ENCODE measurements around the gene KLRD1. TPM values are rescaled to one million over a fixed set of nuclear protein-coding genes. Genes with fewer than 3 reads are reported as not detected.
"Not testable (repeated sequence)": the region's sequence is repeated elsewhere in the genome, so short reads cannot be mapped to it uniquely, and the experiment has no call there.

Gene KLRD1, protein sequence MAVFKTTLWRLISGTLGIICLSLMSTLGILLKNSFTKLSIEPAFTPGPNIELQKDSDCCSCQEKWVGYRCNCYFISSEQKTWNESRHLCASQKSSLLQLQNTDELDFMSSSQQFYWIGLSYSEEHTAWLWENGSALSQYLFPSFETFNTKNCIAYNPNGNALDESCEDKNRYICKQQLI
- total RNA-seq, result under 0.01 and 4.1 TPM in 2 replicates

DNA sequence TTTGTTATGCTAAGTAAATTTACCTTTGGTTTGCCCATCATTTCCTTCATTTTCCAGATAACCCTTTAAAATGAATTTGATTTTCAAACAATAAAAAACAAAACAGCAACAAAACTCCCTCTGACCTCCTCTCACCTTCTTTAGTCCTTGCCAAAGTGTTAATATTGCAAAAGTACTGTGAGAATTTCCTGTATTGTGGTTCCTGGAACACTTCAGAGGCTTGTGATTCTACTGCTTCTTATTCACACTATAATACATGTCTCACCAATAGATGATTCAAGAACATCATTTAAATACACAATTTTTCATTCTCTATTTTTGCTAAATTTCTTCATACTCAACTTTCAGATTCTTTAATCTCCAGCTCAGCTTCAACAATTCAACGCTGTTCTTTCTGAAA lies at the start of gene KLRD1:
TSS of gene KLRD1 (plus strand) at position 241 of the 400 bp plus-strand sequence. CDS start 208 bp downstream, outside the sequence.
- no peak for DNase-seq (ENCODE audit: low read depth)

- no peak for DNase-seq (ENCODE audit: low read depth)
Observed at GRCh38 chr12:10260927-10261326, 46.7 kb upstream of the KLRD1 start.

DNA sequence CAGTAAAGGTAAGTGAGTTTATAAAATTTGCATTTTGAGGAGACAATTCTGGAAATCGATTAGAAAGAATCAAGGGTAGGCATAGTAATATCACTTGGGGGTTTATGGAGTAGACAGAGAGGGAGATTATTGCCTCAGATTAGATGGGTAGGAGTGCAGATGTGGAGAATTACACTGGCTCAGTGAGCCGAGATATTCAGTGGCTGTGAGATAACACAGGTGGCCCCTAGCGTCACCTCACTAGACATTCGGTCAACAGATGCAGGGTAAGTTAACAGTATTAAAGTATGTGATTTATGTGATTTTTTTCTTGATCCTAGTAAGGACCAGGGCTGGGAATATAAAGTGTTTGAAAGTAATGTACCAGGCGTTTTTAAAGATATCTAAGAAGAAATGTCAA lies 39.6 kb upstream of the KLRD1 start:
- no peak for DNase-seq (ENCODE audit: low read depth)

DNA sequence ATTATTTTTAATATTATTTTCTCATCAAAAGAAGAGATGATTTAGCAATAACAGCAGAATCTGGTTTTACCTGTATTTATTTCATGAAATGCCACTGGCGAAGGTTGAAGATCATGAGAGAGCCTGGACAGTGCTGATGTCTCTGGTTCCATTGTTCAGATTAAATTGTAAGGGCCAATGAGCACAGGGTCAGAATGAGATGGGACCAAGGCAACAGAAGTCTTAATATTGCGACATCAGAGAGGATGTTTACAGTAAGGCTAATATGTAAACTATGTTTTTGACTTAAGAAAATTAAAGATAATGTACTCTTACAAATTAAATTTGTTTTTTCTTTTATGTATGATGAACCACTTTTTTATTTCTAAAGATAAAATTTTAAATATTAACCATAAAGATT lies 35.2 kb upstream of the KLRD1 start:
- DNase-seq (ENCODE audit: low read depth), result peak; percentile 10

DNA sequence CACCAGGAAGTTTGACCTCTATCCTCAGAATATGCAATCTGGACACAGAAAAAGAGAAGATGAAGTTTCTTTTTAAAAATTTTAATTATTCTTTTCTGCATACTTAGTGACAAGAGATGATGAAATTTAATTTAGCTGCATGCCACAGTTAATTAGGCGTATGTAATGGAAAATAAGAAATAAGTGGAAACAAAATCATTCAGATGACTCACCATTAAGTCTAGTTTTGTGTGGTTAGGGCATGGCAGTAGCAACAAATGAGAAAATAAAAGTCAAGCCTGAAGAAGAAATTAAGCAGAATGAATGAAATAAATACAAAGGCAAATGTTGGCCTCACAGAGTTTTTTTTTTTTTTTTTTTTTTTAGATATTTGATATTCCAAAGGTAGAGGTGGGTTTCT lies 30.9 kb upstream of the KLRD1 start:
- peak; percentile 59 for DNase-seq (ENCODE audit: low read depth)

GRCh38 chr12:10278104-10278503 lies 29.6 kb upstream of the KLRD1 start:
- no peak for DNase-seq (ENCODE audit: low read depth)

DNA sequence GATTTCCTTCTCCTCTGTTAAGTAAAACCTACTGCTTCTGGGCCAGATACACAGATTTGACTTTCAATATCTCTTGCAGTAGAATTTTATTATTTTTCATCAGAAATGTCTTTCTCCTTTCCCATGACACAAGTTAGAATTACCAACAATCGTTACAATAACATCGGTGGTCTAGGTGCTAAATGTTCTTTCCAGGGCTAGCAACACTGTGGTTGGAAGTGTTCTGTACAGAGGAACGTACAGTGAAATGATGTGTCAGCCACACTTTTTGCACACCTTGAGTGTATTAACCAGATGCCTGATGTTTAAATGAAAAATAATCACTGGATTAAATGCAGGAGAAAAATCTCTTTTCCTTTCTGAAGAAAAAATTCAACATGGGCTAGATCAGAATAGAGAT lies 27.7 kb upstream of the KLRD1 start:
- DNase-seq (ENCODE audit: low read depth), result no peak

GRCh38 chr12:10283027-10283426 lies 24.6 kb upstream of the KLRD1 start:
- no peak for DNase-seq (ENCODE audit: low read depth)

DNA sequence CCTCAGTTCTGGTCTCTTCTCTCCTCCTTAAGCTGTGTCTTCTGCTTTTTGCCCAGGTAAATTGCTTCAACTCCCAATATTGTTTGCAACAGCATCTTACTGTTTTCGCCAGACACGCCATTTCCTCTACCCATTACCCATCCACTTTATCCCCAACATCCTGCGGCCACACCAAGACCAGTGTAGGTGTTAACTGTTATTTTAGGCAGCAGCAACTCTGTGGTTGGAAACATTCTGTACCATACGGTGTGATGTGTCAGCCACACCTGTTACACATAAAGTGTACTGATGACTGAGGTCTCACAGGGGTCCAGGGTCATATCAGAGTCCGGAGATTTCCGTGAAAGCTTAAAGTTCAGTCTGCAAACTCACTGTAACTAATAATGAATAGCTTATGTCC lies 21.8 kb upstream of the KLRD1 start:
- DNase-seq (ENCODE audit: low read depth), result no peak

DNA sequence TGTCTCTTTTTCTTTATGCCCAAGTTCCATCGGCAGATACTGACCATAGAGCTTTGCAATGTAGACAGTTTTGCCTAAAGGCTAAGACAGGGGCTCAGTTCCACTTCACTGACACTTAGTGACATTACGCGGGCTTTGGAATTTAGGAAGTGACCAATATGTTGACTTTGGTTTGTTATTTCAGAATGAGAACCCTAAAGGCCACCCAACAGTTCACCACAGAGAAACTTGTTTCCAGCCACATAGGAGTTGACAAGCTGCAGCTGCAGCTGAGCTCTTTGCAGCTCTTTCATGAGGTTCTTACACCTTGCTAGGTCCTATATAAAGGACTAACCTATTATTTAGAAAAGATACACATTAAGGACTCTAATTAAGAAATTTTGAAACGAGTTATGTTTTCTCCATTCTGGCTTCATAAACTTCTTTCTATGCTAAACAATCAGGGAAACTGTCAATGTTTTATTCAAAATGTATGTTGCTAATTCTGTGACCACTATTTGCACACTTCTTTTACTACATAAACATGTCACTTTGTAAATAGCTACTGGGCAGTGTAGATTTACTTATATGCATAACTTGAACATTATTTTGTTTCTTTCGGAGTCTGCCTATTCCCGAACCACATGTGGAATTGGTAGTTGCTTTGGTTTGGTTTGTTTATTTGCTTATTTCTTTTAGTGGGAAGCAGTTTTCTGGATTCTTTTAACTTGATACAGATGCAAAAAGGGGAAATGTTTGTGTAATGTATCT lies 18.5 kb upstream of the KLRD1 start:
- DNase-seq (ENCODE audit: low read depth), result no peak

DNA sequence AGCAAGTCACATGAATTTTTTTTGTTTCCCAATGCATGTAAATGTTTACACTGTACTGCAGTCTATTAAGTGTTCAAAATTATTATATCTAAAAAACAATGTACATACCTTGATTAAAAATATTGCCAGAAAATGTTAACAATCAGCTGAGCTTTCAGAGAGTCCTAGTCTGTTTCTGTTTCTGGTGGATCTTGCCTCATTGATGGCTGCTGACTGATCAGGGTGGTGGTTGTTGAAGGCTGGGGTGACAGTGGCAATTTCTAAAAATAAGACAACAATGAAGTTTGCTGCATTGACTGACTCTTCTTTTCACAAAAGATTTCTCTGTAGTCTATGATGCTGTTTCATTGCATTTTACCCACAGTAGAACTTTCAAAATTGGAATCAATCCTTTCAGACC lies 16.6 kb upstream of the KLRD1 start:
- no peak for DNase-seq (ENCODE audit: low read depth)

GRCh38 chr12:10293151-10293550 lies 14.5 kb upstream of the KLRD1 start:
- DNase-seq (ENCODE audit: low read depth), result no peak

DNA sequence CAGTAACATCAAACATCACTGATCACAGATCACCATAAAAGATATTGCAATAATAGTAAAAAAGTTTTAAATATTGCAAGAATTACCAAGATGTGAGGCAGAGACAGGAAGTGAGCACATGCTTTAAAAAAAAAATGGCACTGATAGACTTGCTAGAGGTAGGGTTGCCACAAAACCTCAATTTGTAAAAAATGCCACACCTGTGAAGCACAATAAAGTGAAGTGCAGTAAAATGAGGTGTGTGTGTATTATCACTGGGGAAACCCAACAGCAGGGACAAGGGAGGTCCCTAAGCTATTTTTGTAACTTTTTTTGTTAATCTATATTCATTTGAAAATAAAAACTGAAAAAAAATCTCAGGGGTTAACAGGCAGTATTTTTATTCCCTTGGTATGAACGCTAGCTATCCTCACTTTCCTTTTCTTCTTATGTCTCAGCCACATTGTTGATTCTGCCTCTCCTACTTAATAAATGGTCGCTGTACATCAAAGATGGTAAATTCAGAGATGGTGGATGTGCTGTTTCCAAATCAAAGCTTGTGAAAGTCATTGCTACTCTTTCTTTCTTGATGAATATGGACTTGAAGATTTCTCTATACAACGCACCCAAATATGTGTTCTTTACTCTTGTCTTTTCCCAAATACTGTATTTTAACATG lies 14.0 kb upstream of the KLRD1 start:
- no peak for DNase-seq (ENCODE audit: low read depth)

DNA sequence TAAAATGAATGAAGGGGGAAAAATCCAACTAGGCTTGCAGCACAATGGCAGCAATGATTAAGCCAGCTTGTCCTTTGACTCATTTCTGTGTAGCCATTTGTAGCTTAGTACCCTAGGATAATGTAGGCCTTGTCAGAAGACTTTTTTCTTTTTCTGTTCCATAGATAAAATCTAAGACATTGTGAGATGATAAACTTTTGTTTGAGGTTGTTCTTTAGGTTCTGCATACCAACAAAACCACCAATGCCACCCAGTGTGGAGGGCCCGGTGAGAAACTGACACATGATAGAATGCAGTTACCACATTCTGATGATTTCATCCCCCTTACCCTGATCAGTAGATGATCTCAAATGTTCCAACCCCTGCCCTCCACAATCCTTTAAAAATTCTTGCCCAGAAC lies 6.6 kb upstream of the KLRD1 start:
- peak; percentile 23 for DNase-seq (ENCODE audit: low read depth)

- DNase-seq (ENCODE audit: low read depth), result peak; percentile 41
Observed at GRCh38 chr12:10304161-10304574, 3.5 kb upstream of the KLRD1 start.

DNA sequence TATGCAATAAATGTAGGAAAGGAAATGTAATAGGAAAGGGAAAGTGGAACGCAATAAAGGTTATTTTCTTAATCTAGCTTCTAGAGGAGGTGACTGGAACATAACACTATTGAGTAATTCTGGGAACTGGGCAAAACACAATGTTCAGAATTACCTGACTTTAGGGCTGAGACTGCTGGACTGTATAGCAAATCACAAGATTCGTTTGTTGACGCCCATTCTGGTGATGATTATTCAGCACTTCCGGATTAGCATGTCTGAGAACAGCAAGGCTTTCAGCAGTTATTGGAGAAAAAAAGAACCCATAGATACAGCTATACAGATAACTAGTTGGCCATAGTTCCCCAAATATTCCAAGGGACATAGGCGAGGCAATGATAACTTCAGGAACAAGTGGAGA lies 2.3 kb upstream of the KLRD1 start:
- no peak for DNase-seq (ENCODE audit: low read depth)

DNA sequence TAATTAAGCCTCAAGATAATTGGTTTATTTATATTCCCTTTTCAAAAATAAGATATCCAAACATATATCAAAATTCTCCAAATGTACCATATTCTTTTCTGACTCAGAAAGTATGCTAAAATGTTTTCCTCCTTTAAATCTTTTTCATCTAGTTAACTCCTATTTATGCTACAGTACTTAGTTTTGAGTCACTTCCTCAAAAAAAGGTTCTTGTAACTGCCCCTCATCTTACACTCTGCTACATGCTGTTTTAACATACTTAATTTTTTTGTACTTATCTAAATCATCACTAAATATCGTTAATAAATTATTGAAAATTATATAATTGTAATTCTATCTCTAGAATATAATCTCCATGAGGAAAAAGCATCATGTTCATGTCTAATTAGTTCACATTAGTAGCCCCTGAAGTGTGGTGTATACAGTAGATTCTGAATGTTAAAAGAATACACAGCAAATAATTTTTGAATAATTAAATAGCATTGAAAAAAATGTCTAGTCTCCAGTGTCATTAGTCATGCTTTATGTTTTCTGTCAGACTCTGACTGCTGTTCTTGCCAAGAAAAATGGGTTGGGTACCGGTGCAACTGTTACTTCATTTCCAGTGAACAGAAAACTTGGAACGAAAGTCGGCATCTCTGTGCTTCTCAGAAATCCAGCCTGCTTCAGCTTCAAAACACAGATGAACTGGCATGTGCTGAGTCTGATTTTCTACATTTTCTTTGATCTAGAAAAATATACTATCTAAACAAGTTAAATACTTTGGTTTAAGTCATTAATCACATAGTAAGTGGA lies 3.5 kb downstream of the KLRD1 start:
- DNase-seq (ENCODE audit: low read depth), result no peak

DNA sequence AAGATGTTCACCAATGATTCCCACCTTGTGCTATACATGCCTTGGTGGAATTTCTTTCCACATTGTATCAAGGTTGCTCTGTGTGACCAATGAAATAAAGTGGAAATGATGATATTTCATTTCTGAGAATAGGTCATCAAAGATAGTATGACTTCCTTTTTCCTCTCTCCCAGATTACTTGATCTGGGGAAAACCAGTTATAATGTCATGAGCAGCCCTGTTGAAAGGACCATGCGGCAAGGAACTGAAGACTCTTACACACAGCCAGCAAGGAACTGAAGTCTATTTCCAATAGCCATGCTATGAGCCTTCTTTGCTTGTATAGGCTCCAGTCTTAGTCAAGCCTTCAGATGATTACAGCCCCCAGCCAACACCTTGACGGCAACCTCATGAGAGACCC lies 11.7 kb downstream of the KLRD1 start:
- no peak for DNase-seq (ENCODE audit: low read depth)

DNA sequence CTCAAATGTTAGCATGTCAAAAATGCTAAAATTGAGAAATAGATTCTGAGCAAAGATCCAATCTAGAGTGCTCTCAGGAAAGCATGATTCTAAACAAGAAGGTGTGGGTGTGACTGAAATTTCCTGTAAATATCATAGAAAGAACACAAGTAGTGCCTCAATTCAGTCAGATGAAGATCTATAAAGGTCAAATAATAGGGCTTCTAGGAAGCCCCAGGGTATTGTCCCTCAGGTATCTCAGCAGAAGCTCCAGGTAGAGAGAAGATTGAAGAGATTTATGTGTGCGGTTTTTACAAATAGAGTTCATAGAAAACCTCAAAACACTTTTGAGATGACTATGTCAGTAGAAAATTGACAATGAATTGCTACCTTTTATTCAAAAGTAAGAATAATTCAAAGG lies 13.0 kb downstream of the KLRD1 start:
- DNase-seq (ENCODE audit: low read depth), result no peak

DNA sequence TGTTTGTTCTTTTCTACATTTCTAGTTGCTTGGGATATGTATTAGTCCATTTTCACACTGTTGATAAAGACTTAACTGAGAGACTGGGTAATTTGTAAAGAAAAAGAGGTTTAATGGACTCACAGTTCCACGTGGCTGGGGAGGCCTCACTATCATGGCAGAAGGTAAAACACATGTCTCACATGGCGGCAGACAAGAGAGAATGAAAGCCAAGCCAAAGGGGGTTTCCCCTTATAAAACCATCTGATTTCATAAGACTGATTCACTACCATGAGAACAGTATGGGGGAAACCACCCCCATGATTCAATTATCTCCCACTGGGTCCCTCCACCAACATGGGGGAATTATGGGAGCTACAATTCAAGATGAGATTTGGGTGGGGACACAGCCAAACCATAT lies 21.0 kb downstream of the KLRD1 start:
- not testable (repeated sequence) for DNase-seq (ENCODE audit: low read depth)

GRCh38 chr12:10331642-10332239 lies 24.1 kb downstream of the KLRD1 start:
- peak; percentile 57 for DNase-seq (ENCODE audit: low read depth)

DNA sequence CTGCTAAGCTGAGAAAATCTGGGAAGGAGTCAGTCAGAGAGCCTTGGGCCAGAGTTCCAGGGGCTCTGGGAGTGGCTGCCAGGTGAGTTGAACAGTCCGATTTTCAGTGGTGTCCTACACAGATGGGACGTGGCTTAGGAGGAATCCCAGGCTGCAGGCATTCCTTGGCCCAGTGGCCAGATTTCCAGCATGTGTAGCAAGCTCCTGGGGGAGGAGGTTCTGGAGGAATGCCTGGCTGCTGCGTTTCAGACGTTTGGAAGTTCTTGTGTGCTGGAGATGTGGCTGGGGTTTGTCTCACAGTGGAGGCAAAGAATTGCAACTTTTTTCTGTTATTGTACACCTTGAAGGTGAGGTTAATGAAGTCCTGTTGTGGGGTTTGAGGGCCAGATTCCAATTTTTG lies 28.5 kb downstream of the KLRD1 start:
- DNase-seq (ENCODE audit: low read depth), result not testable (repeated sequence)
